Stimulated activated CD4-positive, alpha-beta T cell treated with anti-CD3 and anti-CD28 coated beads, TNF-alpha, amount 100 ng/mL, for 48 hours (primary cell): ENCODE measurements around the gene COQ8B.
"Not testable (repeated sequence)": the region's sequence is repeated elsewhere in the genome, so short reads cannot be mapped to it uniquely, and the experiment has no call there.

Experiments used
- DNase-seq, 3 donors: peaks; one replicate each; pipeline ENCODE4 v3.0.0-alpha.2; 2020; ENCODE audit warnings: low read depth in 3 of 3

Gene COQ8B

DNA sequence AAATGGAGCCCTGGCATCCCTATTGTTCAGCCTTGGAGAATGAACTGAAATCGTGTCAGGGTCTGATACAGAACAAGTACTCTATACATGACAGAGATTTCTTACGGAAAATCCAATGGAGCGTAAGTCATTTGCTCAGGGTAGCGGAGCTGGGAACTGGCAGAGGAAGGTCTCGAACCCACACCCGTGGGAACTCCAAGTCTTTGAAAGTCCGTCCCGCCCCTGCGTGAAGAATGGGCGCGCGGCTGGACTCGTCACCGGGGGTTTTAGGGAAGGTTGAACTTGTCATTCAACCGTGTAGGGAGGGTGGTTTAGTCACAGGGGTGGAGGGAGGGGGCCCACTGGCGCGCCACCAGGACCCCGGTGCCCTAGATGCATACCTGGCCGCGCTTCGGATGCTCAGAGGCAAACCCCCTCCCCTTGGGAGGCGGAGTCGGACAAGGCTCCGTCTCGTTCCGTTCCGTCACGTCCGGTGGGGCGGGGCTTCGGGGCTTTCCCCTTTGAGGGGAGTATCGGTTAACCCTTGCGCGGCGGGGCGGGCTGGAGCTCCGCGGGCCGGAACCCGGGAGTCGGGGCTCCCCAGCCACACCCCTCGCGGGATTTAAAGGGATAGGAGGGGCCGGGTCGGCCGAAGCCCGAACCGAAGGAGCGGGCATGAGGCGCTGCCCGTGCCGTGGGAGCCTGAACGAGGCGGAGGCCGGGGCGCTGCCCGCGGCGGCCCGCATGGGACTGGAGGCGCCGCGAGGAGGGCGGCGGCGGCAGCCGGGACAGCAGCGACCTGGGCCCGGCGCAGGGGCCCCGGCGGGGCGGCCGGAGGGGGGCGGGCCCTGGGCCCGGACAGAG, at the start of gene COQ8B, which contains the start of gene ITPKC:
TSS of gene COQ8B (minus strand) at position 405 of the 843 bp plus-strand sequence. CDS start 2,254 bp downstream, outside the sequence.
TSS of gene ITPKC (plus strand) at position 631 of the 843 bp plus-strand sequence. CDS start at position 655, 24 bp downstream.
- peak; percentile 99 to 100 (median 100) for DNase-seq

GRCh38 chr19:40766385-40766784, 49.7 kb upstream of the COQ8B start:
- DNase-seq: not testable (repeated sequence)

- DNase-seq: no peak
Observed at GRCh38 chr19:40763963-40764362, 47.3 kb upstream of the COQ8B start.

DNA sequence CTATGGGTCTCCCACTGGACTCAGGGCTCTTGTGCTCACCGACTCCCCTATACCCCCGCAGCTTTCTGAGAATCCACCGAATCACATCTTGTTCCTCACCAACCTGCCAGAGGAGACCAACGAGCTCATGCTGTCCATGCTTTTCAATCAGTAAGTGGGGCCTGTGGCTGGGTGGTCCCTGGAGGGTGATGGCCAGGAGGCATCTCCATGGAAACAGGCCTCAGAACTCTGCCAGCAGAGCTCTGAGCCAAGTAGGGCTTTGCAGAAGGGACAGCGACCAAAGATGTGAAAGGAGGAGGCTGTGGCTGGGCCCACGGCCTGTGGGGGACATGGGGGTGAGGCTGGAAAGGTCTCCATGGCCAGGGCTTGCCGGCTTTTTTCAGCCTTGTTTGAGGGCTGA, 46.8 kb upstream of the COQ8B start:
- DNase-seq: no peak

DNA sequence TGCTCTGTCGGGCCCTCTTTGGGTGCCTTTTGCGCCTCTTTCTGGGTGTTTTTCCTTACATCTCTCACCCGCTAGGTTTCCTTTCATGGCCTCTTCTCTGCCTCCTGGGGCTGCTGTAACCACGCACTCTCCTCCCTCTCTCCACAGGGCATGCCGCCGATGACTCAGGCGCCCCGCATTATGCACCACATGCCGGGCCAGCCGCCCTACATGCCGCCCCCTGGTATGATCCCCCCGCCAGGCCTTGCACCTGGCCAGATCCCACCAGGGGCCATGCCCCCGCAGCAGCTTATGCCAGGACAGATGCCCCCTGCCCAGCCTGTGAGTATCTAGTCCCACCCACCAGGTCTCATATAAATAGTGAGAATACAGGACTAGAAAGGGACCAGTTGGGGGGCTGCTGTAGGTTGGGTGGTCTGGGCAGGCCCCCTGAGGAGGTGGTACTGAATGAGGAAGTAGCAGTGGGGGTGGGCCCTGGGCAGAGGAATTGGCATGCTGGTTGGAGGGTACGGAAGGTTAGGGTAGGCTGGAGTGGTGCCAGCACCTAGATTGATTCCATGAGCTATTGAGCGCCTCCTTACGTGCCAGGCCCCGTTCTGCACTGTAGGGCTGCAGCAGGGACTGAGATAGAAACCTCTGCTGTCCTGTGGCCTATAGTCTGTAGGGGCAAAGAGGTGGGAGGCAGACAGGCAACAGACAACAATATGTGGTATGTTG, 46.2 kb upstream of the COQ8B start:
- DNase-seq: no peak

DNA sequence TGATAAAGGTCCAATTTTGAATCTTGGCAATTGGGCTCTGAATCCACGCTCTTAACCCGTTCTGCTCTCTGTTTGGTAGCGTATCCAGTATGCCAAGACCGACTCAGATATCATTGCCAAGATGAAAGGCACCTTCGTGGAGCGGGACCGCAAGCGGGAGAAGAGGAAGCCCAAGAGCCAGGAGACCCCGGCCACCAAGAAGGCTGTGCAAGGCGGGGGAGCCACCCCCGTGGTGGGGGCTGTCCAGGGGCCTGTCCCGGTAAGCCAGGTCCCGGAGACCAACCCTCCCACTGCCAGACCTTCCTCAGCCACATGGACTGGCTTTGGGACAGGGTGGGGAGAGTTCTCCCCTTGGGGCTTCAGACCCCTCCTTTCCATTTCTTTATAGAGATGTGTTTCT, 42.7 kb upstream of the COQ8B start:
- no peak for DNase-seq

DNA sequence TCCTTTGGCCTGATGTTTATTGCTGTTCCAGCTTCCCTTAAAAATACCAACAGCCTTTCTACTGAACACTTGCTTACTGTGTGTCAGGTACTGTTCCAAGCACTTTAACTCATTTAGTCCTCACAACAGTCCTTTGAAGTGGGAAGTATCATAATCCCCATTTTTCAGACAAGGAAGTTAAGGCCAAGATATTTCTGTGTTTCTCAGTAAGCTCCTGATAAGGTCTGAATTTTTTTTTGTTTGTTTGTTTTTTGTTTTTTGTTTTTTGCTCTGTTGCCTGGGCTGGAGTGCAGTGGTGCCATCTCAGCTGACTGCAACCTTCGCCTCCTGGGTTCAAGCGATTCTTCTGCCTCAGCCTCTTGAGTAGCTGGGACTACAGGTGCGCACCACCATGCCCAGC, 41.8 kb upstream of the COQ8B start:
- DNase-seq: no peak

DNA sequence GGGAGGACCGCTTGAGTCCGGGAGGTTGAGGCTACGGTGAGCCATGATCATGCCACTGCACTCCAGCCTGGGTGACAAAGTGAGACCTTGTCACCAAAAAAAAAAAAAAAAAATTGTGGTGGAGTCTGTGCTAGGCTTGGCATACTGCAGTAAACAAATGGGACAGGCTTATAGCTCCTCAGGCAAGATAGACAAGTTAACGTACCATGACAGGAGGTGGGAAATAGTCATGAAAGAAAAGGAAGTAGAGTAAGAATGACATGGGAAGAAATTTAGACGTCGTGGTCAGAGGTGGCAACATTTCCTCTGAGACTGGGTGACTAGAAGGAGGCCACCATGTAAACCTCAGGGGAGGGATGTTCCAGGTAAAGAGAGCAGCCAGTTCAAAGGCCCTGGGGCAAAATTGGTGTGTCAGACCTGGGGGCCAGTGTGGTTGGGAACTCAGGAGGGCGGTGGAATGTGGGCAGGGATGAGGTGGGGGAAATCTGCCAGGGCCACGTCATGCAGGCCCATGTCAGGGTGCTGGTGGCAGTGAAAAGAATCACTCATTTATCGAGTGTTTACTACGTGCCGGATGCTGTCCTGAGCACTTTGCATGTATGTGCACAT, 39.9 kb upstream of the COQ8B start:
- DNase-seq: no peak

DNA sequence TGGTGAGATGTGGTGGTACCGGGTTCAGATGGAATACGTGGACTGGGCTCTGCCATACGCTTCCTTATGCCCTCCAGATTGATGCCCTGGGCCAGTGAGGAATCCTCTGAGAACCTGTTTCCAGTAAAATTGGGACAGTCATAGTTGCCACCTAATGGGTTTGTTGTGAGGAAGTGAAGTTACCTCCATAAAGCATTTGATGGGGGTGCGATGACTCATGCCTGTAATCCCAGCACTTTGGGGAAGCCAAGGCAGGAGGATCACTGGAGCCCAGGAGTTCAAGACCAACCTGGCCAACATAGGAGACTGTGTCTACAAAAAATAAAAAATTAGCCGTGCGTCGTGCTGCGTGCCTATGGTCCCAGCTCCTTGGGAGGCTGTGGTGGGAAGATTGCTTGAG, 39.1 kb upstream of the COQ8B start:
- no peak for DNase-seq

- no peak for DNase-seq
Observed at GRCh38 chr19:40755248-40755624, 38.5 kb upstream of the COQ8B start.

- DNase-seq: peak; percentile 43 to 61 (median 54)
Observed at GRCh38 chr19:40754611-40755247, 38.0 kb upstream of the COQ8B start.

DNA sequence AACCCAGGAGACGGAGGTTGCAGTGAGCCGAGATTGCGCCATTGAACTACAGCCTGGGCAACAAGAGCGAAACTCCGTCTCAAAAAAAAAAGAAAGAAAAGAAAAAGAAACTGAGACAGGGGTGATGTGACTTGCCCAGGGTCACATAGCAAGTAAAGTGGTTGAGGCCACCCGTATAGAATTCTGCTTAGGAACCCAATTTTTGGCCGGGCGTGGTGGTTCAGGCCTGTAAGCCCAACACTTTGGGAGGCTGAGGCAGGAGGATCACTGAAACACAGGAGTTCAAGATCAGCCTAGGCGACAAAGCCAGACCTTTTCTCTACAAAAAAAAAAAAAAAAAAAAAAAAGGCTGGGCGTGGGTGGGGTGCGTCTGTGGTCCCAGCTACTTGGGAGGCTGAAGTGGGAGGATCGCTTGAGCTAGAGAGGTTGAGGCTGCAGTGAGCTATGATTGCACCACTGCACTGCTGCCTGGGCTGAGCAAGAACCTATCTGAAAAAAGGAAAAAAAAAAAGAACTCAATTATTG, 35.6 kb upstream of the COQ8B start:
- DNase-seq: no peak

GRCh38 chr19:40750874-40751537, 34.3 kb upstream of the COQ8B start, which contains the start of gene SNRPA:
TSS of gene SNRPA (plus strand) at chr19:40751203. CDS start at chr19:40751409, 206 bp downstream.
- peak; percentile 93 to 95 (median 95) for DNase-seq

GRCh38 chr19:40750058-40750873, 33.6 kb upstream of the COQ8B start, which contains the start of gene ACTMAP:
TSS of gene ACTMAP (minus strand) at chr19:40750477. CDS start at chr19:40749803, 674 bp downstream.
- peak; percentile 98 to 100 (median 99) for DNase-seq

GRCh38 chr19:40747536-40747935, 30.9 kb upstream of the COQ8B start:
- DNase-seq: no peak

- no peak for DNase-seq
Observed at GRCh38 chr19:40745402-40745780, 28.7 kb upstream of the COQ8B start.

- DNase-seq: no peak
Observed at GRCh38 chr19:40744554-40745401, 28.1 kb upstream of the COQ8B start.

GRCh38 chr19:40743926-40744325, 27.2 kb upstream of the COQ8B start:
- DNase-seq: no peak

GRCh38 chr19:40742886-40743285, 26.2 kb upstream of the COQ8B start:
- no peak for DNase-seq
